H9 (cell line): ENCODE measurements around the gene TLR10. TPM values are rescaled to one million over a fixed set of nuclear protein-coding genes. Genes with fewer than 3 reads are reported as not detected.

Source experiments
- DNase-seq: peaks from one replicate; pipeline ENCODE4 v3.0.0-alpha.2; 2017
- H2AFZ ChIP-seq: one replicate; pipeline ENCODE4 v1.6.1; 2013; ENCODE audit warnings: mild to moderate bottlenecking, low read length, control low read depth, moderate library complexity
- H2AK5ac ChIP-seq: 2 replicates; pipeline ENCODE4 v1.6.1; 2013; ENCODE audit warnings: low read length, control low read depth, mixed read lengths; ENCODE audit not compliant: insufficient read length
- H2BK120ac ChIP-seq: one replicate; pipeline ENCODE4 v1.6.1; 2013; ENCODE audit warnings: low read depth, mild to moderate bottlenecking, low read length, control low read depth, inconsistent platforms; ENCODE audit not compliant: poor library complexity, severe bottlenecking
- H2BK12ac ChIP-seq: 2 replicates; pipeline ENCODE4 v1.6.1; 2013; ENCODE audit warnings: low read length, control low read depth, mixed read lengths, low read depth; ENCODE audit not compliant: insufficient read length
- H2BK15ac ChIP-seq: 2 replicates; pipeline ENCODE4 v1.6.1; 2013; ENCODE audit warnings: low read depth, low read length, control low read depth
- H2BK20ac ChIP-seq: one replicate; pipeline ENCODE4 v1.6.1; 2013; ENCODE audit warnings: low read depth, mild to moderate bottlenecking, low read length, control low read depth, inconsistent platforms; ENCODE audit not compliant: poor library complexity, severe bottlenecking
- H2BK5ac ChIP-seq: 2 replicates; pipeline ENCODE4 v1.6.1; 2013; ENCODE audit warnings: low read length, control low read depth, mixed read lengths; ENCODE audit not compliant: insufficient read length
- H3K14ac ChIP-seq: 2 replicates; pipeline ENCODE4 v1.6.1; 2013; ENCODE audit warnings: low read length, control low read depth; ENCODE audit not compliant: insufficient read depth
- H3K18ac ChIP-seq: 2 replicates; pipeline ENCODE4 v1.6.1; 2013; ENCODE audit warnings: low read depth, mild to moderate bottlenecking, mixed read lengths, low read length, control low read depth; ENCODE audit not compliant: insufficient read length
- H3K23ac ChIP-seq: 2 replicates; pipeline ENCODE4 v1.6.1; 2013; ENCODE audit warnings: low read length, control low read depth, mixed read lengths, low read depth; ENCODE audit not compliant: insufficient read length
- H3K23me2 ChIP-seq: 2 replicates; pipeline ENCODE4 v1.6.1; 2013; ENCODE audit warnings: low read depth, mild to moderate bottlenecking, mixed read lengths, low read length, control low read depth; ENCODE audit not compliant: insufficient read length, poor library complexity, severe bottlenecking
- H3K27ac ChIP-seq: 2 replicates; pipeline ENCODE4 v1.5.1; 2013; ENCODE audit warnings: low read length, control low read depth, mixed read lengths, low read depth; ENCODE audit not compliant: insufficient read length
- H3K27me3 ChIP-seq: 2 replicates; pipeline ENCODE4 v1.6.1; 2013; ENCODE audit warnings: low read length, control low read depth, inconsistent platforms; ENCODE audit not compliant: insufficient read depth
- H3K4ac ChIP-seq: 2 replicates; pipeline ENCODE4 v1.6.1; 2013; ENCODE audit warnings: low read depth, mild to moderate bottlenecking, control low read depth, inconsistent platforms, low read length, moderate library complexity
- H3K4me1 ChIP-seq: 2 replicates; pipeline ENCODE4 v1.6.1; 2013; ENCODE audit warnings: low read length, control low read depth, inconsistent platforms; ENCODE audit not compliant: insufficient read depth
- H3K4me2 ChIP-seq: 2 replicates; pipeline ENCODE4 v1.6.1; 2013; ENCODE audit warnings: low read length, control low read depth, mixed read lengths; ENCODE audit not compliant: insufficient read length, insufficient read depth
- H3K56ac ChIP-seq: 2 replicates; pipeline ENCODE4 v1.6.1; 2013; ENCODE audit warnings: low read depth, mild to moderate bottlenecking, mixed read lengths, low read length, control low read depth; ENCODE audit not compliant: insufficient read length
- H3K79me1 ChIP-seq: 2 replicates; pipeline ENCODE4 v1.6.1; 2013; ENCODE audit warnings: low read depth, mild to moderate bottlenecking, moderate library complexity, low read length, control low read depth, inconsistent platforms; ENCODE audit not compliant: insufficient read depth, poor library complexity, severe bottlenecking
- H3K79me2 ChIP-seq: 2 replicates; pipeline ENCODE4 v1.6.1; 2013; ENCODE audit warnings: low read length, control low read depth, inconsistent platforms; ENCODE audit not compliant: insufficient read depth
- H3K9ac ChIP-seq: 2 replicates; pipeline ENCODE4 v1.6.1; 2013; ENCODE audit warnings: low read length, control low read depth, mixed read lengths; ENCODE audit not compliant: insufficient read length; ENCODE audit errors: extremely low read depth
- H3K9me3 ChIP-seq: one replicate; pipeline ENCODE4 v1.6.1; 2013; ENCODE audit warnings: low read depth, low read length, inconsistent platforms; ENCODE audit not compliant: control insufficient read depth
- H3T11ph ChIP-seq: one replicate; pipeline ENCODE4 v1.6.1; 2013; ENCODE audit warnings: mild to moderate bottlenecking, low read length, control low read depth, inconsistent platforms
- H4K20me1 ChIP-seq: one replicate; pipeline ENCODE4 v1.6.1; 2013; ENCODE audit not compliant: control insufficient read depth, insufficient read length, insufficient read depth
- H4K5ac ChIP-seq: 2 replicates; pipeline ENCODE4 v1.6.1; 2013; ENCODE audit warnings: low read depth, mild to moderate bottlenecking, mixed read lengths, low read length, control low read depth; ENCODE audit not compliant: insufficient read length
- H4K8ac ChIP-seq: replicated peaks from 2 replicates; pipeline ENCODE4 v1.6.1; 2013; ENCODE audit warnings: low read length, control low read depth, mixed read lengths, low read depth; ENCODE audit not compliant: insufficient read length
- H4K91ac ChIP-seq: 2 replicates; pipeline ENCODE4 v1.6.1; 2013; ENCODE audit warnings: low read depth, mild to moderate bottlenecking, moderate library complexity, mixed read lengths, low read length, control low read depth; ENCODE audit not compliant: insufficient read length
- H3K27ac Mint-ChIP-seq, 3 experiments: 2 replicates in 2 of 3; 3 replicates in 1 of 3; pipeline ENCODE4 v1.8.0; 2020 to 2021; ENCODE audit warnings: mixed read lengths in 3 of 3, mild to moderate bottlenecking in 1 of 3, moderate library complexity in 1 of 3
- H3K27me3 Mint-ChIP-seq: 2 replicates; pipeline ENCODE4 v1.8.0; 2021; ENCODE audit warnings: low read depth, mild to moderate bottlenecking, moderate library complexity, mixed read lengths
- H3K36me3 Mint-ChIP-seq, 3 experiments: 2 replicates in 2 of 3; 3 replicates in 1 of 3; pipeline ENCODE4 v1.8.0; 2020 to 2021; ENCODE audit warnings: low read depth in 3 of 3, mixed read lengths in 3 of 3; ENCODE audit not compliant: insufficient read depth in 1 of 3
- H3K4me1 Mint-ChIP-seq, 2 experiments: 2 replicates each; pipeline ENCODE4 v1.8.0; 2020; ENCODE audit warnings: mixed read lengths in 2 of 2
- H3K4me3 Mint-ChIP-seq, 2 experiments: 2 replicates in 1 of 2; 3 replicates in 1 of 2; pipeline ENCODE4 v1.8.0; 2020 to 2021; ENCODE audit warnings: mild to moderate bottlenecking in 2 of 2, mixed read lengths in 2 of 2, moderate library complexity in 1 of 2
- H3K9me3 Mint-ChIP-seq, 2 experiments: 2 replicates in 1 of 2; 3 replicates in 1 of 2; pipeline ENCODE4 v1.8.0; 2020; ENCODE audit warnings: mild to moderate bottlenecking in 2 of 2, mixed read lengths in 2 of 2, moderate library complexity in 1 of 2
- WGBS: extraction: QIAGEN DNeasy Blood & Tissue Kit; methylation state at CpG from one replicate; pipeline ENCODE4 v1.1.7; 2013; ENCODE audit warnings: missing lambda C conversion rate, low lambda C conversion rate, mixed read lengths; ENCODE audit not compliant: insufficient read length; ENCODE audit errors: extremely low coverage; 5-methylcytosine and 5-hydroxymethylcytosine counted together
- total RNA-seq: library from RNA; stranded (reverse); gene quantifications from 2 replicates; pipeline ENCODE4 v1.2.1, GENCODE V29; 2021
- TF ChIP-seq, protein P1 (sequence below): fragments of 200-600 bp; sonication (generic); conservative IDR thresholded peaks from 3 replicates; pipeline ENCODE4 v1.8.0; 2021; ENCODE audit warnings: antibody characterized with exemption, mild to moderate bottlenecking

The TLR10 gene
- total RNA-seq, 1 experiment from 2014 or later, result not detected

- no peak overlapping the region for H4K91ac ChIP-seq
- Mint-ChIP-seq H3K9me3 (no peaks in the 10 kb centered on the region; a peak in 1 of 5 replicates), H3K27me3 (no peaks in the 10 kb centered on the region), H3K4me1 (no peaks in the 10 kb centered on the region), H3K4me3 (no peak overlapping the region), H3K36me3 (no peaks in the 10 kb centered on the region), H3K27ac (no peak overlapping the region)
- H4K5ac ChIP-seq, result no peak overlapping the region
- no peaks in the 10 kb centered on the region for H3K4me1 ChIP-seq
- H2BK15ac ChIP-seq, result no peak overlapping the region
- H3K27me3 ChIP-seq, result no peaks in the 10 kb centered on the region
- TF ChIP-seq, protein P1, sequence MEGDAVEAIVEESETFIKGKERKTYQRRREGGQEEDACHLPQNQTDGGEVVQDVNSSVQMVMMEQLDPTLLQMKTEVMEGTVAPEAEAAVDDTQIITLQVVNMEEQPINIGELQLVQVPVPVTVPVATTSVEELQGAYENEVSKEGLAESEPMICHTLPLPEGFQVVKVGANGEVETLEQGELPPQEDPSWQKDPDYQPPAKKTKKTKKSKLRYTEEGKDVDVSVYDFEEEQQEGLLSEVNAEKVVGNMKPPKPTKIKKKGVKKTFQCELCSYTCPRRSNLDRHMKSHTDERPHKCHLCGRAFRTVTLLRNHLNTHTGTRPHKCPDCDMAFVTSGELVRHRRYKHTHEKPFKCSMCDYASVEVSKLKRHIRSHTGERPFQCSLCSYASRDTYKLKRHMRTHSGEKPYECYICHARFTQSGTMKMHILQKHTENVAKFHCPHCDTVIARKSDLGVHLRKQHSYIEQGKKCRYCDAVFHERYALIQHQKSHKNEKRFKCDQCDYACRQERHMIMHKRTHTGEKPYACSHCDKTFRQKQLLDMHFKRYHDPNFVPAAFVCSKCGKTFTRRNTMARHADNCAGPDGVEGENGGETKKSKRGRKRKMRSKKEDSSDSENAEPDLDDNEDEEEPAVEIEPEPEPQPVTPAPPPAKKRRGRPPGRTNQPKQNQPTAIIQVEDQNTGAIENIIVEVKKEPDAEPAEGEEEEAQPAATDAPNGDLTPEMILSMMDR, result no peak
- no peak overlapping the region for H3K18ac ChIP-seq
- H2BK5ac ChIP-seq, result no peak overlapping the region
- no peak overlapping the region for H3K4me2 ChIP-seq
- no peaks in the 10 kb centered on the region for H4K20me1 ChIP-seq
- no peak for DNase-seq
- no peak overlapping the region for H2AFZ ChIP-seq
- H3K9me3 ChIP-seq, result no peaks in the 10 kb centered on the region
- H4K8ac ChIP-seq, result no peak overlapping the region
- no peak overlapping the region for H3K9ac ChIP-seq
- H3K79me2 ChIP-seq, result no peaks in the 10 kb centered on the region
- no peak overlapping the region for H3K56ac ChIP-seq
- no peak overlapping the region for H3K4ac ChIP-seq
- no peak overlapping the region for H3K14ac ChIP-seq
- H2BK20ac ChIP-seq, result no peak overlapping the region
- no peak overlapping the region for H3T11ph ChIP-seq
- no peaks in the 10 kb centered on the region for H3K79me1 ChIP-seq
- WGBS, result no CpG with 5 or more reads among the region's 8 CpGs
- no peak overlapping the region for H2AK5ac ChIP-seq
- no peak overlapping the region for H2BK120ac ChIP-seq
- H3K23me2 ChIP-seq, result no peaks in the 10 kb centered on the region
- no peak overlapping the region for H3K23ac ChIP-seq
- no peak overlapping the region for H2BK12ac ChIP-seq
- no peak overlapping the region for H3K27ac ChIP-seq
These were observed 3.2 kb upstream of the TLR10 start for GRCh38 chr4:38785901-38786402.
